HG03457 (cell line): ENCODE results near the gene COP1.

Source experiments
- ATAC-seq: cut with Tn5 transposase; IDR thresholded peaks from one replicate; pipeline ENCODE4 v1.9.1; 2021; ENCODE audit warnings: moderate number of reproducible peaks; ENCODE audit not compliant: unreplicated experiment

The COP1 gene

DNA sequence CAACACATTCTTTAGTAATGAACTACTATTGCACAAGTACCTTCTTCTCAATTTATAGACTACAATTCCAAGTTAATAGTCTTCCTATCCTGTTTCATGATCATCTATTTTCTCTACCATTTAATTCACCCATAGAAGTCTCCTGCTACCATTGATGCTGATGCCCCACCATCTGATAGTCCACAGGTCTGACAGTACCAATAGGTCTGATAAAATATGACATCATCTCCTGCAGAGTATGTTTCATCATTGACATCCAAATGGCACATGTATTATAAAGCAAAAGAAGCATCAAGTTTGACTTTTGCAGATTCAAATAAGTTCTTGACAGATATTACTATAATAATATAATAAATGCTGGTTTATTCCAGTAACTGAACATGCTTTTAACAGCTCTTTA lies 5.5 kb downstream of the COP1 start:
- ATAC-seq: no peak

DNA sequence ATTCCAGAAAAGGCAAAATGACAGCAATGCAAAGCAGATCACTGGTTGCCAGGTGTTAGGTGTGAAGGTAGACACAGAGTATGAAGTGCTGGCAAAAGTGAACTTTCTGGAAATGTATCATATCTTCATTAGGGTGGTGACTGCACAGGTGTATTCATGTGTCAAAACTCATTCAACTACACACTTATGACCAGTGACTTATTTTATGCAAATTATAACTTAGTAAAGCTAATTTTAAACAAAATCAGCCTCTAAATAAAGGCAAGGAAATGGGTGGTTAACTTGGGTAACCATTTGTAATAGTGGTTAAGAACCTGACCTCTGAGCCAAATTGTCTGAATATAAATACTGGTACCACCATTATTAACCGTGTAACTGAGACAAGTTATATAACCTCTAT lies 7.4 kb downstream of the COP1 start:
- no peak for ATAC-seq

DNA sequence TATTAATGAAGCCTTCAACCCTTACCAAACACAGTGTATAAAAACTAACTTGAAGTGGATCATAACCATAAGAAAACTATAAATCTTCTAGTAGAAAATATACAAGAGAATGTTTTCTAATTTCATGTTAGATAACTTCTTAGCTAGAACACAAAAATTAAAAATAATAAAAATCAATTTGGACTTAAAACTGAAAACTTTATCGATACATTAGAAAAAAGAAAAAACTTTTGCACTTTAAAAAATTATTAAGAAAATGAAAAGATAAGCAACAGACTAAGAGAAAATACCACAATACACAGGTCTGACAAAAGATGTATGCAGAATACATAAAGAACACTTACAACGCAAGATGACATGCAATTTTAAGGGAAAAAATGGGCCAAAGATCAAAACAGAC lies 8.7 kb downstream of the COP1 start:
- no peak for ATAC-seq

DNA sequence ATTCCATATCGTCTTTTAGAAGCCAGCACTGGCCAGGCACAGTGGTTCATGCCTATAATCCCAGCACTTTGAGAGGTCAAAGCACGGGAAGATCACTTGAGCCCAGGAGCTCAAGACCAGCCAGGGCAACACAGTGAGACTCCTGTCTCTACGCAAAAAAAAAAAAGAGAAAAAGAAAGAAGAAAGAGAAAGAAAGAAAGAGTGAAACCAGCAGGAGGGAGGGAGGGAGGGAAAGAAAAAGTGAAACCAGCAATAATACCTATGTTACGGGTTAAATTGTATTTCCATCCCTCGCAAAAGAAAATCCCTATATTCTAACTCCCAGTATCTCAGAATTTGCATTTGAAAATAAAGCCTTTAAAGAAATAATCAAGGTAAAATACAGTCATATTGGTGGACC lies 10.4 kb downstream of the COP1 start:
- no peak for ATAC-seq

DNA sequence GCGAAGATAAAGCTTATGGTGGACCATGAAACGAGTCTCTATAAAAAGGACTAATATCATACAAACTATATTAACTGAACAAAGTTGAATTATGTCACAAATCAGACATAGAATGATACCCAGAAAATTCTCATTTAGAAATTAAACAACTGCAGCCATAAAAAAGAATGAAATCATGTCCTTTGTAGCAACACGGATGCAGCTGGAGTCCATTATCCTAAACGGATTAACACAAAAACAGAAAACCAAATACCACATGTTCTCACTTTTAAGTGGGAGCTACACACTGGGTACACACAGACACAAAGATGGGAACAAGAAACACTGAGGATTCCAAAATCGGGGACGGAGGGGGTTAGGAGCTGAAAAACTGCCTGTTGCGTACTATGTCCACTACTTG lies 11.5 kb downstream of the COP1 start:
- no peak for ATAC-seq

DNA sequence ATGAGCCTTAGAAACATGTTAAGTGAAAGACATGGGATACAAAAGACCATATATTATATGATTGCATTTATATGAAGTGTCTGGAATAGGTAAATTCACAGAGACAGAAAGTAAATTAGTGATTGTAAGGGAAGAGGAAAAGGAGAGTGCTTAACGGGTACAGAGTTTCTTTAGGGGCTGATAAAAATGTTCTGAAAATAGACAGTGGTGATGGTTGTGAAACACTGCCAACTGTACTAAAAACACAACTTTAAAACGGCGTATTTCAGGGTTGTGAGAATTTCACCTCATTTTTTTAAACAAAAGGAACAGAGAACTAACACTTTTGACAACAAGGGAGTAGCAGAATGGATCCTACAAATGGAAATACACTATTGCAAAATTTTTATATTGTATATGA lies 13.4 kb downstream of the COP1 start:
- no peak for ATAC-seq

DNA sequence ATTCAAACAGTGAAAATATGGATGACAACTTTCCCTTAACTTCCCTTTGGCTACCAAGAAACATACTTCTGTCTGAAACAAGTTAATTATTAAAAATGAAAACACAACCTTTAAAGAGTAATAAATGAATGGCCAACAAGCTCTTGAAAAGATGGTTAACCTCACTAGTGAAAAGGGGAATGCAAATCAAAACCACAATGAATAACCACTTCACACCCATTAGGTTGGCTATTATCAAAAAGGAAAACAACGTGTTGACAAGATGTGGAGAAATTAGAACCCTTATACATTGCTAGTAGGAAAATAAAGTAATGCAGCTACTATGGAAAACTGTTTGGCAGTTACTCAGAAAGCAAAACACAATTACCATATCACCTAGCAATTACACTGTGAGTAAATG lies 14.1 kb downstream of the COP1 start:
- peak; percentile 87 for ATAC-seq

DNA sequence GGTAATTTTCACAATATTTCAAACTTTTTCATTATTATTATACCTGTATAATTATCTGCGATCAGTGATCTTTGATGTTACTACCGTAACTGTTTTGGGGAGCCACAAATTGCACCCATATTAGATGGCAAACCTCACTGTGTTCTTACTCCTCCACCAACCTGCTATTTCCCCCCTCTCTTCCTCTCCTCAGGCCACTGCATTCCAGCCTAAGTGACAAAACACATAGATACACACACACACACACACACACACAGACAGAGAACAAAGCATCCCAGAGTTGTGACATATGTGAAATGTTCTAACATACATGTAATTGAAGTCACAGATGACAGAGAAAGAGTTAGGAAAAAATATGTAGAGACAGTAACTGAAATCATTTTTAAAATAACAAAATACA lies 18.5 kb downstream of the COP1 start:
- no peak for ATAC-seq

DNA sequence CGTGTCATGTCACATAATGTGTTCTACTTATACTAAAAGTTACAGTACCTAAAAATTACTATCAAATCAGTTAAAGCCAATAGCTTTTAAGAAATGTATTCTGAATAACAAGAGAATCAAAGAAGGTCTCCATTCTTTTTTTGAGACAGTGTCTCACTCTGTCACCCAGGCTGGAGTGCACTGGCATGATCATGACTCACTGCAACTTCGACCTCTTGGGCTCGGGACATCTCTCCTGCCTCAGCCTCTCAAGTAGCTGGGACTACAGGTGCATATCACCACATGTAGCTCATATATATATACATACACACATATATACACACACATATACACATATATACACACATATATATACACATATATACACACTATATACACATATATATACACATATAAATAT lies 20.1 kb downstream of the COP1 start:
- ATAC-seq: no peak

DNA sequence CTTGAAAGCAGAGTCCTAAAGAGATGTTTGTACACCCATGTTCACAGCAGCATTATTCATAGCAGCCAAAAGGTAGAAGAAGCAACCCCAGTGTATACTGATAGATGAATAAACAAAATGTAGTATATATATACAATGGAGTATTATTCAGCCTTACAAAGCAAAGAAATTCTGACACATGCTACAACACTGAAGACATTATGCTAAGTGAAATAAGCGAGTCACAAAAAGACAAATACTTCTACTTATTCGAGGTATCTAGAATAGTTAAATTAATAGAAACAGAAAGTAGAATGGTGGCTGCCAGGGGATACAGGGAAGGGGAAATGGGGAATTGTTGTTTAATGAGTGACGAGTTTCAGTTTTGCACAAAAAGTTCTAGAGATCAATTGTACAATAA lies 23.5 kb downstream of the COP1 start:
- no peak for ATAC-seq

DNA sequence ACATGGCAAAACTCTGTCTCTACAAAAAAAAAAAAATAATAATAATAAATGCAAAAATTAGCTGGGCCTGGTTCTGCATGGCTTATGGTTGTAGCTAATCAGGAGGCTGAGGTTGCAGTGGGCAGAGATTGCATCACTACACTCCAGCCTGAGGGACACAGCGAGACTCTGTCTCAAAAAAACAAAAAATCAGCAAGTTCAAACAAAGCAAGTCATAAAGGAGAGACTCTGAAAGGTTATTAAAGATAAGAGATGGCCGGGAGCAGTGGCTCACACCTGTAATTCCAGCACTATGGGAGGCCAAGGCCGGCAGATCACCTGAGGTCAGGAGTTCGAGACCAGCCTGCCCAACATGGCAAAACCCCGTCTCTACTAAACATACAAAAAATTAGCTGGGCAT lies 28.8 kb downstream of the COP1 start:
- no peak for ATAC-seq

DNA sequence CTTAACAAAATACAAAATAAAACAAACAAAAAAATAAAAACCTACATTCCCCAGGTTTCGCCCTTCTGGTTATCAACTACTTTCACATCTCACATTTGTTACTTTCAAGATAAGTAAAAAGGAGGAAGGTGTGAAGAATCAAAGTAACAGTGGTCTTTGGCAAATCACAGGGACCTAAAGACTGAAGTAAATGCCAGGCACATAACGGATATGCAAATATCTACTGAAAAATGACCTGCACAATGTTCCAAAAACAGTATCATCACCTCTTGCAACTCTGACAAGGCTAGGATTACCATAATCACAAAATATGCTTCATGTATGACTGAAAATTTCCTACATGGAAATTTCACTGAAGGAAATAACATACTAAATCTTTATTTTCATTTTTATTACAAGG lies 29.3 kb downstream of the COP1 start:
- ATAC-seq: peak; percentile 83

DNA sequence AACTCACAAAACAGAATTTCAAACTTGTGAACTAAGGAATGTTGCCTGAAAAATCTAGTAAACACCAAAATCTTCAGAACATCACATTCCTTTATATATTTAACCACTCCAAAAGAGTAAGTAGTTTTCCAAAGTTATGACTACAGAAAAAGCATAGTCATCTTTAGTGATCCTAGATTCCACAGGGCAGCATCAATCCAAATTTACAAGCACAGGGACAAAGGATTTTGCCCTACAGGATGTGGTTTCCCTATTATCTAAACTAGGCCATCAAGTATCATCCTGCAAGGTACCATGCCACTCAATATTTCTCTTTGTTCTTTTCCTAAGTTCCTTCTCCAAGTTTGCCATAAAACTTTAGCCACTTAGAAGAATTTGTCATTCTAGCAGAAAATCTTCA lies 33.0 kb downstream of the COP1 start:
- no peak for ATAC-seq

DNA sequence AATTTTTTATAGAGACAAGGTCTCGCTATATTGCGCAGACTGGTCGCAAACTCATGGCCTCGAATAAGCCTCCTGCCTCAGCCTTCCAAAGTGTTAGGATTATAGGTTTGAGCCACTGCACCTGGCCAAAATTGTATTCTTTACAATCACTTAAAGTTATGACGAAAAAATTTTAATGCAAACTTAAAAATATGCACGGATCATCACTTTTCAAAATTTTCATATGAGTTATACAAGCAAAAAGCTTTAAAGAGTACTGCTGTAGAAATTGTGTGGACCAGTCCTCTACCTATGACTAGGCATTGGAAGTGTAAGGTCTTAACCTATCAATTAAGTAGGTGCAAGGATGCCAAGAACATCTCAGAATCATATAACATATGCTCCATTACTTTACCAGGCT lies 34.9 kb downstream of the COP1 start:
- no peak for ATAC-seq

DNA sequence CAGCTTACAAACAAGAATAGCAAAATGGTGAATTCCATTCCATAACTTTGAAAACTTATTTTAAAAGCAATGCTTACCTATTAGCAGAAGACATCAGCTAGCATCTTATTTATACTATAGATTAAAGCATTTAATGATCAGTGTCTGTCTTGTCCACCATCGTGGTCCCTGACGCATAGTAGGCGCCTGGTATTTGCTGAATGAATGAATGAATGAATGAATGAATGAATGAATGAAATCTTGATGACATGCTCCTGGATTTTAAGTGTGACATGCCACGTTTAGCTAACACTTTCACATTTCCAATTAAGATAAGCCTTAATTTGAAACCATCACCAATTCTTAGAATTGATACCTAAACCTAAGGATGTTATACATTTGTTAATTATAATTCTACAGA lies 39.9 kb downstream of the COP1 start:
- ATAC-seq: no peak

DNA sequence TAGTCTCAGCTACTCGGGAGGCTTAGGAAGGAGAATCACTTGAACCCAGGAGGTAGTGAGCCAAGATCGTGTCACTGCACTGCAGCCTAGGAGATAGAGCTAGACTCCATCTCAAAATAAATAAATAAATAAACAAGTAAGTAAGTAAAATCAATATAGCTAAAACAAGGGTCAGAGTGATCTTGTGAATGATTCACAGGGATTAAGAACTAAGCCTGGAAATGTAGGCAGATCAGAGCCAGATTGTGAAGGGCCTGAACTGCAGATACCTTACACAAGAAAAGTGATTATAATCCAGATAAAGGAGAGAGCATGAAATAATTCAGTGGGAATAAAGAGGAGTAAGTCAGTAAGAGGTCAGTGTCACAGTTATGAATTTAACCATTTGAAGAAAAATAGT lies 41.5 kb downstream of the COP1 start:
- no peak for ATAC-seq

DNA sequence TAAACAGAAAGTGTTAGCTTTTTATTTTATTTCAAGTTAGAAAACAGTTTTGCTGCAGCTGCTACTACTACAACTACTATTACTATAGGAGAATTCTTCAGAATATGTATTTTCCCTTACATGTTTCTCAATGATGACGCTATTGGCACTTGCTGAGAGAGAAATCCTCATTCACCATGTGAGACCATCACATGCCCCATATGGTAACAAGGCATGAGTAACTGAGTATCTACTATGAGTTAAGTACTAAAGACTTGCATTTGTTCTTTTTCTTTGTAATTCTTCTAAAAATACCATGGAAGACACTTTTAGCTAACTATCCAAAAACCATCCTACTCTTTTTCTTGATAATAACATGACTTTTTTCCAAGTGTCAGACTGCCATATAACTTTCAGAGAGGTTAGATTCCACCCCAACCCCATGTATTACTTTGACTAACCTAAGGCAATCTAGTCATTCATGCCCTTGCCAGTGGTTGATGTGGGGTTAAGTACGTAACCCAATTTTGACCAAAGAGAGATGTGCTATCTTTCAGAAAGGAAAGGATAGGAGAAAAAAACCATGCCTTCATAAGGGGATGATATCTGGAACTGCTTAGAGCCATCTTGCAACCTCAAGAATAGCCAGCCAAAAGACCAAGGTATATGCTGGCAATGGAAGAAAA lies 42.9 kb downstream of the COP1 start:
- no peak for ATAC-seq

DNA sequence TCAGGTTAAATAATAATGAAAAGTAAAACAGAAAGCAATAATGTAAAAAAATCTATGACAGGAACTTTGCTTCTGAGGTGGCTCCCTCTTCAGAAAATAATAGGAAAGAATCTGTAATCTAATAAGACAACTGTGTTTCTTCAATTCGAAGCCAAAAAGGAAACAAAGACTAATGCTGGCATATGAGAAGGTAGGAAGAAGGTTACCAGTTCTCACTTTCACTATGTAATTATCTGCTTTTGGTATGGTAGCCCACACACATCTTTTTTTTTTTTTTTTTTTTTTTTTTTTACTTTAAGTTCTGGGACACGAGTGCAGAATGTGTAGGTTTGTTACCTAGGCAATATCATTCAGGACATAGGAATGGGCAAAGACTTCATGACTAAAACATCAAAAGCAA lies 47.1 kb downstream of the COP1 start:
- ATAC-seq: no peak

DNA sequence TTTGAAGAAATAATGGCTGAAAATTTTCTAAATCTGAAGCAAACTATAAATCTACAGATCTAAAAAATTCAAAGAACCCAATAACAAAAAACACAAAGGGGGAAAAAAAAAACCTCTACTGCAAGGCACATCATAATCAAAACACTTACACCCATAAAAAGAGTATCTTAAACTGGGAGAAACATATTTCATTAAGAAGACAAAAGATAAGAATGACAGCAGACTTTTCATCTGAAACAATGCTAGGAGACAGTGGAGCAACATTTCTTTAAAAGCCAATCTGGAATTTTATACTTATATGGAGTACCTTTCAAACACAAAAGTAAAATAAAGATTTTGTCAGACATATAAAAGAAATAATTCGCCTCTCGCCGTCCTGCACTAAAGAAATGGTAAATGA lies 49.1 kb downstream of the COP1 start:
- no peak for ATAC-seq

DNA sequence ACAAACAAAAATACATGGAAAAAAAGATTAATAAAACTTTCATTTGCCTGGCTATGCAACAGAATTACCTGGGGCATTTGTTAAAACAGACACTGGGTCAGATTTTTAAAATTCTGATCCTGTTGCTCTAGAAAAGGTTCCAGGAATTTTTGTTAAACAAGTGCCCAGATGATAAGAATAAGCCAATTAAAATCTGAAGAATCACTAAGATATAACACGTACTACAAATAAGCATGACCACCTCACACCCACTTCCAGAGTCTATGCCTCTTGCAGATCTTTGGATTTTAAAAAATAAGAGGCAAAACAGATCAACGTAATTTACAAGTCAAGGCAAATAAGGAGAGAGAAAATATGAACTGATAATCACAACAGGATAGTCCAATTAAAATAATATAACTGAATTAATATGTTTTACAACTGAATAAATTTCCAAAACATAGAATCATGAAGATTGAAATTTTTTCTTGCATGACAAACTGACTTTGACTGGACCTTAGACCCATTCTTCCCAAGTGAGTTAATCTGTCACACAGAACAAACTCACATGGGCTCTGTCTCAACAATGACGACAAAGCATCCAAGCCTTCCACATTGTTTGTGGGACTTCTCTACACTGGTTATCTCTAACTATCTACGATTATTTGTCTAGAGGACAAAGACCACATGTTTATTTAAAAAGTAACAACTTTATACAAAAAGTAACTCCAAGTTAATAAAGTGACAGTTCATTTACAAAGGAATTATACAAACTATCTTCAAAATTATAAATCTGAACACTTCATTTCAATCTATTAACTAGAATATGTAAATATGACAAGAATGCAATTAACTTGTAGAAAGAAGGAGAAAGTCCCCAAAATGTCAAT lies 56.9 kb downstream of the COP1 start:
- no peak for ATAC-seq

DNA sequence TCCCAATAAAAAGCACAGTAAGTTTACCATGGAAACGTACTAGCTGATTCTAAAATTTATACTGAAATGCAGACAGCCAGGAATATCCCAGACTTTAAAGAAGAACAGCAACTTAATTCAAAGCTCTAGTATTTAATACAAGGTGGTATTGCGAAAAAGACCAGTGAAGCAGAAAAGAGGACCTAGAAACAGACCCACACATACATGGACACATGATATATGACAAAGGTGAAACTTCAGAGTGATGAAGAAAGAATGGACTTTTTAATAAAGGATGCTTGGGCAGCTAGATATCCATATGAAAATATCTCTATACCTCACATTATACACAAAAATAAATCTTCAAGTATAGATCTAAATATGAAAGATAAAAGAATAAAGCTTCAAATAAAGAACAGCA lies 62.6 kb downstream of the COP1 start:
- ATAC-seq: no peak

DNA sequence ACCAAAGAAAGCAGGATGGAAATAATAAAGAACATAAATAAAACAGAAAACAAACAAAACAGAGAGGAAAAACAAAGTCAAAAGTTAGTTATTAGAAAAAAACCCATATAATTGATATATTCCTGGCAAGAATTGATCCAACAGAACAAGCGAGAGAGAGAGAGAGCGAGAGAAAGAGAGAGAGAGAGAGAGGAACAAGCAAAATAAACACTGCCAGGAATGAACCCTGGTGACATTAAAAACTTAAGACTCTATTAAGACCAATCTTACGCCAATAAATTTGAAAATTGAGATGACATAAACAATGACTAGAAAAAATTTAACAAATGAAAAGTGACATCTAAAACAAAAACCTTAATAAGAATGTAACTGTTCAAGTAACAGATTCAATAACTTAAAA lies 64.1 kb downstream of the COP1 start:
- no peak for ATAC-seq

DNA sequence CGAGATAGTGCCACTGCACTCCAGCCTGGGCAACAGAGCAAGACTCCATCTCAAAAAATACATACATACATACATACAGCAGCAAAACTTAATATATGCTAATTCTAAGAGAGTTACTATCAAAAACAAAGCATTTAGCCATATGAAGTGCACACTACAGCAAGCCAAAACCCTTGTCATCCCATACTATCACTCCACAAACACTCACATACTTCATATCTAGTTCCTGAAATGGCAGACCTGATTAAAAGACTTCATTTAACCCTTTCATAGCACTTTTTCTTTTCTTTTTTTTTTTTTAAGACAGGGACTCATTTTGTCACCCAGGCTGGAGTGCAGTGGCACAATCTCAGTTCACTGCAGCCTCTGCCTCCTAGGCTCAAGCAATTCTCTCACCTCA lies 65.6 kb downstream of the COP1 start:
- no peak for ATAC-seq
